Subcutaneous abdominal adipose tissue (tissue), 5 donors: ENCODE data around the gene MATCAP1.

ENCODE experiments used
- H3K27ac ChIP-seq: one replicate; pipeline ENCODE4 v1.7.0; 2013; ENCODE audit warnings: low read depth, mild to moderate bottlenecking, inconsistent platforms, low read length, moderate library complexity
- H3K27me3 ChIP-seq, 5 donors: one replicate each; pipeline ENCODE4 v1.7.0; 2013; ENCODE audit warnings: low read length in 5 of 5, inconsistent platforms in 1 of 5; ENCODE audit not compliant: control insufficient read depth in 5 of 5, insufficient read depth in 4 of 5
- H3K36me3 ChIP-seq, 5 donors: one replicate each; pipeline ENCODE4 v1.7.0; 2013; ENCODE audit warnings: low read length in 5 of 5; ENCODE audit not compliant: control insufficient read depth in 5 of 5, insufficient read depth in 5 of 5
- H3K4me1 ChIP-seq, 5 donors: one replicate each; pipeline ENCODE4 v1.7.0; 2013; ENCODE audit warnings: low read length in 5 of 5, mild to moderate bottlenecking in 3 of 5, moderate library complexity in 1 of 5; ENCODE audit not compliant: control insufficient read depth in 5 of 5, insufficient read depth in 5 of 5
- H3K4me3 ChIP-seq, 5 donors: one replicate each; pipeline ENCODE4 v1.7.0; 2013; ENCODE audit warnings: low read length in 5 of 5, low read depth in 1 of 5
- H3K9ac ChIP-seq, 5 donors: one replicate each; pipeline ENCODE4 v1.7.0; 2013; ENCODE audit warnings: low read length in 5 of 5, mild to moderate bottlenecking in 4 of 5, moderate library complexity in 3 of 5
- H3K9me3 ChIP-seq, 5 donors: one replicate each; pipeline ENCODE4 v1.7.0; 2013; ENCODE audit warnings: low read length in 5 of 5; ENCODE audit not compliant: control insufficient read depth in 5 of 5
- donor health status: healthy.
- donor health status: healthy.
- donor health status: healthy.
- donor health status: healthy.
- donor health status: healthy.

MATCAP1 gene

GRCh38 chr16:67137605-67138004, 46.2 kb downstream of the MATCAP1 start:
- H3K4me1 ChIP-seq, result peaks cover 0 to 10% (median 0%) of the 10 kb centered on the region in 5 donors
- H3K9me3 ChIP-seq, result no peaks in the 10 kb centered on the region
- H3K4me3 ChIP-seq, result no peak overlapping the region
- no peak overlapping the region for H3K9ac ChIP-seq
- H3K36me3 ChIP-seq, result peaks cover 11 to 92% (median 74%) of the 10 kb centered on the region in 5 donors
- H3K27ac ChIP-seq, result no peak overlapping the region
- no peaks in the 10 kb centered on the region for H3K27me3 ChIP-seq

- H3K9ac ChIP-seq, result no peak overlapping the region
- H3K27ac ChIP-seq, result no peak overlapping the region
- no peaks in the 10 kb centered on the region for H3K9me3 ChIP-seq
- H3K4me3 ChIP-seq, result no peak overlapping the region
- H3K36me3 ChIP-seq, result peaks cover 10 to 72% (median 53%) of the 10 kb centered on the region in 5 donors
- no peaks in the 10 kb centered on the region for H3K4me1 ChIP-seq
- no peaks in the 10 kb centered on the region for H3K27me3 ChIP-seq
Measured at GRCh38 chr16:67129422-67129821, 54.3 kb downstream of the MATCAP1 start.

- H3K9ac ChIP-seq, result no peak overlapping the region
- peaks cover 12 to 72% (median 52%) of the 10 kb centered on the region in 5 donors for H3K36me3 ChIP-seq
- no peak overlapping the region for H3K27ac ChIP-seq
- no peak overlapping the region for H3K4me3 ChIP-seq
- no peaks in the 10 kb centered on the region for H3K27me3 ChIP-seq
- no peaks in the 10 kb centered on the region for H3K4me1 ChIP-seq
- no peaks in the 10 kb centered on the region for H3K9me3 ChIP-seq
Measured at GRCh38 chr16:67128887-67129286, 54.9 kb downstream of the MATCAP1 start.

- H3K9ac ChIP-seq, result no peak overlapping the region
- peaks cover 12 to 75% (median 53%) of the 10 kb centered on the region in 5 donors for H3K36me3 ChIP-seq
- H3K27me3 ChIP-seq, result no peaks in the 10 kb centered on the region
- no peaks in the 10 kb centered on the region for H3K9me3 ChIP-seq
- no peak overlapping the region for H3K4me3 ChIP-seq
- H3K27ac ChIP-seq, result no peak overlapping the region
- no peaks in the 10 kb centered on the region for H3K4me1 ChIP-seq
Measured at GRCh38 chr16:67128417-67128816, 55.3 kb downstream of the MATCAP1 start.
